Measurements from ENCODE around the gene MRPS15. TPM values are rescaled to one million over a fixed set of nuclear protein-coding genes. Genes with fewer than 3 reads are reported as not detected.
"Not testable (repeated sequence)": the region's sequence is repeated elsewhere in the genome, so short reads cannot be mapped to it uniquely, and the experiment has no call there.

Gene MRPS15
- total and polyA plus RNA-seq, 7 donors: 70.3 to 115 (median 85.3) TPM

DNA sequence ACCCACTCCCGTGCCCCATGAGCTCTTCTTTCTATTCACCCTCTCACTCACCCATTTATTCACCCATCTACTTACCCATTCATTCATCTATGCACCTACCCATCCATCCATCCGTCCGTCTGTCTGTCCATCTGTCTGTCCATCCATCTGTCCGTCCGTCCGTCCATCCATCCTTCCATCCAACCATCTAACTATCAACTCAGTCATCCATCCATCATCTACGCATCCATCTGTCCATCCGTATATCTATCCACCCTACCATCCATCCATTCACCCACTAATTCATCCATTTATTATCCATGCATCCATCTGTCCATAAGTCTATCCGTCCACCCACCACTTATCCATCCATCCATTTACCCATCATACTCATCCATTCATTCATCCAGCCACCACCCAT, 29.3 kb upstream of the MRPS15 start:
- WGBS, 2 donors: 87 to 91% methylated on average over 9 of the region's 9 CpGs
- H3K4me3 ChIP-seq: no peak overlapping the region

DNA sequence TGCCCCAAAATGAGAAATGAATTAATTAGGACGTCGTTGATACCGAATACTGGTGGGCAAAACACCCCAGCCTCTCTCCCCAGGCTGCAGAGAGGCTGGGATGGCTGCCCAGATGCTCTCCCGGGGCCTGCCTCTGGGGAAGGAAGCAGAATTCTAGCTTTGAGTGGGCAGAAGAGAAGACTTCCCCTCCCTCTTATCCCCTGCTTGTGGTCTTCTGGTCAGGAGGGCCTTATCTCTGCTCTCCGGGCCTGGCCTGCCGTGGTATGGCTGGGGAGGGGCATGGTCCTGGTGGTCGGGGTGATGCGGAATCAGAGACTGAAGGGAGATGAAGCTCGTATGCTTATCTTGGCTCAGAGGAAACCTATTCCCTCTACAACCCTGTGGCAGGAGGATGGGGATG, 28.3 kb upstream of the MRPS15 start:
- H3K36me3 ChIP-seq: no peaks in the 10 kb centered on the region
- DNase-seq: no peak

More for the DNA sequence above, 29.3 kb upstream of the MRPS15 start:
- no peaks in the 10 kb centered on the region for H3K36me3 ChIP-seq
- no peaks in the 10 kb centered on the region for H3K27me3 ChIP-seq
- H3K27ac ChIP-seq: no peak overlapping the region
- intact Hi-C loops (cut with DNase I): no loop called here
- H3K9me3 ChIP-seq: no peaks in the 10 kb centered on the region
- H3K4me1 ChIP-seq: no peaks in the 10 kb centered on the region
- no peak for TF ChIP-seq EP300 (IDR thresholded peaks at IDR 0.05)
- TF ChIP-seq, protein P1, sequence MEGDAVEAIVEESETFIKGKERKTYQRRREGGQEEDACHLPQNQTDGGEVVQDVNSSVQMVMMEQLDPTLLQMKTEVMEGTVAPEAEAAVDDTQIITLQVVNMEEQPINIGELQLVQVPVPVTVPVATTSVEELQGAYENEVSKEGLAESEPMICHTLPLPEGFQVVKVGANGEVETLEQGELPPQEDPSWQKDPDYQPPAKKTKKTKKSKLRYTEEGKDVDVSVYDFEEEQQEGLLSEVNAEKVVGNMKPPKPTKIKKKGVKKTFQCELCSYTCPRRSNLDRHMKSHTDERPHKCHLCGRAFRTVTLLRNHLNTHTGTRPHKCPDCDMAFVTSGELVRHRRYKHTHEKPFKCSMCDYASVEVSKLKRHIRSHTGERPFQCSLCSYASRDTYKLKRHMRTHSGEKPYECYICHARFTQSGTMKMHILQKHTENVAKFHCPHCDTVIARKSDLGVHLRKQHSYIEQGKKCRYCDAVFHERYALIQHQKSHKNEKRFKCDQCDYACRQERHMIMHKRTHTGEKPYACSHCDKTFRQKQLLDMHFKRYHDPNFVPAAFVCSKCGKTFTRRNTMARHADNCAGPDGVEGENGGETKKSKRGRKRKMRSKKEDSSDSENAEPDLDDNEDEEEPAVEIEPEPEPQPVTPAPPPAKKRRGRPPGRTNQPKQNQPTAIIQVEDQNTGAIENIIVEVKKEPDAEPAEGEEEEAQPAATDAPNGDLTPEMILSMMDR (IDR thresholded peaks at IDR 0.05): no peak
- TF ChIP-seq POLR2AphosphoS5 (IDR thresholded peaks at IDR 0.05): no peak
- TF ChIP-seq POLR2A (IDR thresholded peaks at IDR 0.05): no peak
- peak; percentile 25 for DNase-seq

DNA sequence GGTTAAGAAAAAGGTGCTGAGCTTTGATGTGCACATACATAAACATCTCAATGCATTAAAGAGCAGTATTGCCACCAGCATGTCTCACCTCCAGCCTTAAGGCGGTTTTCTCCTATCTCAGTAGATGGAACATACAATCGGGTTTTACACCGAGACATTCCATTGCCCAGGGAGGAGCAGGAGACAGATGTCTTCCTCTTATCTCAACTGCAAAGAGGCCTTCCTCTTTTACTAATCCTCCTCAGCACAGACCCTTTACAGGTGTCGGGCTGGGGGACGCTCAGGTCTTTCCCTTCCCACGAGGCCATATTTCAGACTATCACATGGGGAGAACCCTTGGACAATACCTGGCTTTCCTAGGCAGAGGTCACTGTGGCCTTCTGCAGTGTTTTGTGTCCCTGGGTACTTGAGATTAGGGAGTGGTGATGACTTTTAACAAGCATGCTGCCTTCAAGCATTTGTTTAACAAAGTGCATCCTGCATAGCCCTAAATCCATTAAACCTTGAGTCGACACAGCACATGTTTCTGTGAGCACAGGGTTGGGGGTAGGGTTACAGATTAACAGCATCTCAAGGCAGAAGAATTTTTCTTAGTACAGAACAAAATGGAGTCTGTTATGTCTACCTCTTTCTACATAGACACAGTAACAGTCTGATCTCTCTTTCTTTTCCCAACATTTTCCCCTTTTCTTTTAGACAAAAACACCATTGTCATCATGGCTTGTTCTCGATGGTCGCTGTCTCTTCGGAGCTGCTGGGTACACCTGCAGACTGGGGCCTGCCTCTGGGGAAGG, 25.3 kb upstream of the MRPS15 start:
- H3K4me1 ChIP-seq; H3K27ac ChIP-seq; intact Hi-C loops (cut with DNase I); H3K36me3 ChIP-seq; H3K27me3 ChIP-seq; H3K9me3 ChIP-seq; H3K4me3 ChIP-seq: not testable (repeated sequence)
- 67 to 77% methylated on average over 10 of the region's 10 CpGs for WGBS, 2 donors
- DNase-seq: peak; percentile 11

More for the DNA sequence above, 28.3 kb upstream of the MRPS15 start:
- Histone ChIP-seq H3K4me1 (no peaks in the 10 kb centered on the region), H3K4me3 (no peak overlapping the region), H3K27me3 (peaks cover 0 to 6% (median 0%) of the 10 kb centered on the region in 3 donors), H3K27ac (no peak overlapping the region), H3K9me3 (no peaks in the 10 kb centered on the region)
- intact Hi-C loops (cut with DNase I): no loop called here
- TF ChIP-seq POLR2A (IDR thresholded peaks at IDR 0.05) (no peak), EP300 (IDR thresholded peaks at IDR 0.05) (no peak), POLR2AphosphoS5 (IDR thresholded peaks at IDR 0.05) (no peak)
- TF ChIP-seq, protein P1 (IDR thresholded peaks at IDR 0.05): no peak
- 53 to 61% methylated on average over 9 of the region's 9 CpGs for WGBS, 2 donors

DNA sequence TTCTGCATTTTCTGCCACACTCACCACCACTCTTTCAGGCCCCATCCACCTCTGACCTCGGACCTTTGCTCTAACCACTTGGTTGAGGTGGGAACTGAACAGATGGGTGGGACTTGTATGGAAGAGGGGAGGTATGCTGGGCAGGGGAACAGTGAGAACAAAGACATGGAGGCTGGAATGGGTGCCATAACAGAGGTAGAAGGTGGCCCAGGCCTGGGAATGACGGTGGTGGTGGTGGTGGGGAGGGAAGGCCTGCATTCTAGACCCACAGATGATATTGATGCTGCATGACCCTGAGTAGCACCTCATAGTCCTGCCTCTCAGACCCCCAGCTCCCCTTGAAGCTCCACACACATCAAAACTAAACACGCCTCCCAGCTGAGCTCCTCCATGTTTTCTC, 23.7 kb upstream of the MRPS15 start:
- intact Hi-C loops (cut with DNase I): no loop called here
- TF ChIP-seq POLR2A (IDR thresholded peaks at IDR 0.05): no peak
- TF ChIP-seq, protein P1 (IDR thresholded peaks at IDR 0.05): no peak
- TF ChIP-seq EP300 (IDR thresholded peaks at IDR 0.05): no peak
- TF ChIP-seq POLR2AphosphoS5 (IDR thresholded peaks at IDR 0.05): no peak
- no peaks in the 10 kb centered on the region for H3K9me3 ChIP-seq
- peak; percentile 17 for DNase-seq
- no peaks in the 10 kb centered on the region for H3K36me3 ChIP-seq
- H3K27ac ChIP-seq: no peak overlapping the region
- H3K4me1 ChIP-seq: no peaks in the 10 kb centered on the region
- H3K4me3 ChIP-seq: no peak overlapping the region
- H3K27me3 ChIP-seq: peaks cover 0 to 6% (median 0%) of the 10 kb centered on the region in 3 donors
- WGBS, 2 donors: 89 to 92% methylated on average over 3 of the region's 3 CpGs

DNA sequence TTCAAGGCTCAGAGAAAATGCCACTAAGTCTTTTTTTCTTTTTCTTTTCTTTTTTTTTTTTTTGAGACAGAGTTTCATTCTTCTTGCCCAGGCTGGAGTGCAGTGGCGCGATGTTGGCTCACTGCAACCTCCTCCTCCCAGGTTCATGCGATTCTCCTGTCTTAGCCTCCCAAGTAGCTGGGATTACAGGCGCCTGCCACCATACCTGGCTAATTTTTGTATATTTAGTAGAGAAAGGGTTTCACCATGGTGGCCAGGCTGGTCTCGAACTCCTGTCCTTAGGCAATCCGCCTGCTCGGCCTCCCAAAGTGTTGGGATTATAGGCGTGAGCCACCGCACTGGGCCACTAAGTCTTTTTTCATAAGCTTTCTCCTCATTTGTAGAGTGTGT, 23.1 kb upstream of the MRPS15 start:
- H3K9me3 ChIP-seq; H3K36me3 ChIP-seq; H3K4me1 ChIP-seq; H3K4me3 ChIP-seq; intact Hi-C loops (cut with DNase I); H3K27me3 ChIP-seq: not testable (repeated sequence)
- H3K27ac ChIP-seq: peak overlapping the region in 1 of 4 donors; percentile 37
- DNase-seq: peak; percentile 9
- WGBS, 2 donors: 90 to 95% methylated on average over 9 of the region's 9 CpGs
